Measurements from ENCODE around the gene REEP3.
A peak's percentile ranks its signal among the peaks of the same experiment; 100 is the strongest.

Gene REEP3

GRCh38 chr10:63573068-63573697 is 52.0 kb downstream of the REEP3 start:
- H3K79me2 ChIP-seq (ENCODE audit: low read length), result 0 out of 2 replicates have a peak, but pooled peaks cover 3% of the 10 kb centered on the region
- H3K4me2 ChIP-seq (ENCODE audit: low read depth, low read length), result peak overlapping the region; percentile 65
- H3K36me3 ChIP-seq (replicated peaks; ENCODE audit: insufficient read depth, low read length), result no peaks in the 10 kb centered on the region
- peaks cover 15% of the 10 kb centered on the region; the same call in 1 of the 2 replicates for H3F3A ChIP-seq (ENCODE audit: insufficient read depth, low read length)
- no peaks in the 10 kb centered on the region for H3K9me3 ChIP-seq (replicated peaks; ENCODE audit: insufficient read depth, low read length)
- peak overlapping the region; percentile 61; the same call in 1 of the 2 replicates for H3K27ac ChIP-seq (ENCODE audit: low read length)
- peak overlapping the region; percentile 2; the same call in 1 of the 2 replicates for H3K9ac ChIP-seq (ENCODE audit: low read length)
- no peaks in the 10 kb centered on the region for H3K9me2 ChIP-seq (replicated peaks; ENCODE audit: insufficient read depth, low read length)
- H2AFZ ChIP-seq (ENCODE audit: low read length), result 0 out of 2 replicates have a peak overlapping the region, but pooled peaks have one; percentile 18
- H4K20me1 ChIP-seq (ENCODE audit: insufficient read depth, low read length), result no peaks in the 10 kb centered on the region
- 0 out of 2 replicates have a peak overlapping the region, but pooled peaks have one; percentile 7 for H3K4me3 ChIP-seq (ENCODE audit: low read length)
- no peaks in the 10 kb centered on the region for H3K27me3 ChIP-seq (replicated peaks; ENCODE audit: insufficient read depth, low read length)
- peaks cover 22% of the 10 kb centered on the region for H3K4me1 ChIP-seq (ENCODE audit: low read length)
- TF ChIP-seq EZH2 (optimal IDR thresholded peaks at IDR 0.05; ENCODE audit: low read depth, low read length) (no peak), CTCF (IDR thresholded peaks at IDR 0.05; ENCODE audit: low read length) (no peak), EZH2phosphoT487 (IDR thresholded peaks at IDR 0.05; ENCODE audit: low read length) (no peak)
- DNase-seq, result peak; percentile 70

GRCh38 chr10:63574011-63574410 is 52.8 kb downstream of the REEP3 start:
- no peaks in the 10 kb centered on the region for H3K9me3 ChIP-seq (replicated peaks; ENCODE audit: insufficient read depth, low read length)
- H3K79me2 ChIP-seq (ENCODE audit: low read length), result 0 out of 2 replicates have a peak, but pooled peaks cover 3% of the 10 kb centered on the region
- peak overlapping the region; percentile 65; the same call in 1 of the 2 replicates for H3K4me2 ChIP-seq (ENCODE audit: low read depth, low read length)
- DNase-seq, result no peak
- no peaks in the 10 kb centered on the region for H3K27me3 ChIP-seq (replicated peaks; ENCODE audit: insufficient read depth, low read length)
- no peaks in the 10 kb centered on the region for H4K20me1 ChIP-seq (ENCODE audit: insufficient read depth, low read length)
- TF ChIP-seq EZH2phosphoT487 (IDR thresholded peaks at IDR 0.05; ENCODE audit: low read length), result no peak
- TF ChIP-seq EZH2 (optimal IDR thresholded peaks at IDR 0.05; ENCODE audit: low read depth, low read length), result no peak
- no peak for TF ChIP-seq CTCF (IDR thresholded peaks at IDR 0.05; ENCODE audit: low read length)
- peaks cover 22% of the 10 kb centered on the region for H3K4me1 ChIP-seq (ENCODE audit: low read length)
- no peak overlapping the region for H3K27ac ChIP-seq (ENCODE audit: low read length)
- no peaks in the 10 kb centered on the region for H3K36me3 ChIP-seq (replicated peaks; ENCODE audit: insufficient read depth, low read length)
- no peak overlapping the region for H3K4me3 ChIP-seq (ENCODE audit: low read length)
- H3K9ac ChIP-seq (ENCODE audit: low read length), result no peak overlapping the region
- peaks cover 15% of the 10 kb centered on the region; the same call in 1 of the 2 replicates for H3F3A ChIP-seq (ENCODE audit: insufficient read depth, low read length)
- no peak overlapping the region for H2AFZ ChIP-seq (ENCODE audit: low read length)
- H3K9me2 ChIP-seq (replicated peaks; ENCODE audit: insufficient read depth, low read length), result no peaks in the 10 kb centered on the region

- peaks cover 22% of the 10 kb centered on the region for H3K4me1 ChIP-seq (ENCODE audit: low read length)
- H3K9ac ChIP-seq (ENCODE audit: low read length), result no peak overlapping the region
- H3K79me2 ChIP-seq (ENCODE audit: low read length), result 0 out of 2 replicates have a peak, but pooled peaks cover 3% of the 10 kb centered on the region
- TF ChIP-seq EZH2phosphoT487 (IDR thresholded peaks at IDR 0.05; ENCODE audit: low read length) (no peak), CTCF (IDR thresholded peaks at IDR 0.05; ENCODE audit: low read length) (no peak), EZH2 (optimal IDR thresholded peaks at IDR 0.05; ENCODE audit: low read depth, low read length) (no peak)
- no peak overlapping the region for H2AFZ ChIP-seq (ENCODE audit: low read length)
- no peaks in the 10 kb centered on the region for H4K20me1 ChIP-seq (ENCODE audit: insufficient read depth, low read length)
- H3K4me3 ChIP-seq (ENCODE audit: low read length), result no peak overlapping the region
- H3K36me3 ChIP-seq (replicated peaks; ENCODE audit: insufficient read depth, low read length), result no peaks in the 10 kb centered on the region
- no peak overlapping the region for H3K4me2 ChIP-seq (ENCODE audit: low read depth, low read length)
- peaks cover 15% of the 10 kb centered on the region; the same call in 1 of the 2 replicates for H3F3A ChIP-seq (ENCODE audit: insufficient read depth, low read length)
- no peaks in the 10 kb centered on the region for H3K27me3 ChIP-seq (replicated peaks; ENCODE audit: insufficient read depth, low read length)
- H3K9me3 ChIP-seq (replicated peaks; ENCODE audit: insufficient read depth, low read length), result no peaks in the 10 kb centered on the region
- DNase-seq, result no peak
- no peaks in the 10 kb centered on the region for H3K9me2 ChIP-seq (replicated peaks; ENCODE audit: insufficient read depth, low read length)
- no peak overlapping the region for H3K27ac ChIP-seq (ENCODE audit: low read length)
These were observed 55.3 kb downstream of the REEP3 start for GRCh38 chr10:63576501-63576900.

All from MM.1S (cell line).